DND-41 (cell line): ENCODE measurements around the gene FOXD1.
"Not testable (repeated sequence)": the region's sequence is repeated elsewhere in the genome, so short reads cannot be mapped to it uniquely, and the experiment has no call there.

Source experiments
- ATAC-seq: fragments of 200-7000 bp; cut with Tn5 transposase; 3 replicates; pipeline ENCODE4 v1.9.1; 2021; ENCODE audit warnings: low read depth; ENCODE audit not compliant: insufficient read depth
- DNase-seq: peaks from one replicate; pipeline ENCODE4 v3.0.0-alpha.2; 2020
- H2AFZ ChIP-seq: 2 replicates; pipeline ENCODE4 v1.6.0; 2012; ENCODE audit warnings: low read depth, low read length
- H3K27ac ChIP-seq: 2 replicates; pipeline ENCODE4 v1.5.1; 2012; ENCODE audit warnings: low read length, inconsistent platforms
- H3K27me3 ChIP-seq: fragments of 200-600 bp; sonication (generic); 2 replicates; pipeline ENCODE4 v1.6.0; 2012; ENCODE audit warnings: low read length, mild to moderate bottlenecking, inconsistent platforms; ENCODE audit not compliant: insufficient read depth, poor library complexity
- H3K36me3 ChIP-seq: 2 replicates; pipeline ENCODE4 v1.5.1; 2012; ENCODE audit warnings: low read length, inconsistent platforms; ENCODE audit not compliant: insufficient read depth
- H3K4me1 ChIP-seq: 2 replicates; pipeline ENCODE4 v1.5.1; 2012; ENCODE audit warnings: mild to moderate bottlenecking, low read length; ENCODE audit not compliant: insufficient read depth
- H3K4me2 ChIP-seq: 2 replicates; pipeline ENCODE4 v1.6.0; 2012; ENCODE audit warnings: mild to moderate bottlenecking, moderate library complexity, low read length, inconsistent platforms; ENCODE audit not compliant: insufficient read depth
- H3K4me3 ChIP-seq, 2 experiments: fragments of 200-600 bp in 1 of 2; shearing (Covaris generic) in 1 of 2; 2 replicates each; pipeline ENCODE4 v1.5.1; 2012 to 2016; ENCODE audit warnings: inconsistent platforms in 2 of 2, low read length in 2 of 2, mild to moderate bottlenecking in 2 of 2, low read depth in 1 of 2, moderate library complexity in 1 of 2
- H3K79me2 ChIP-seq: 2 replicates; pipeline ENCODE4 v1.6.0; 2012; ENCODE audit warnings: low read length, inconsistent platforms; ENCODE audit not compliant: insufficient read depth
- H3K9ac ChIP-seq: 2 replicates; pipeline ENCODE4 v1.6.0; 2012; ENCODE audit warnings: low read depth, mild to moderate bottlenecking, inconsistent platforms, low read length, moderate library complexity
- H3K9me3 ChIP-seq: 2 replicates; pipeline ENCODE4 v1.5.1; 2012; ENCODE audit warnings: low read length, moderate library complexity, mild to moderate bottlenecking, inconsistent platforms; ENCODE audit not compliant: insufficient read depth, severe bottlenecking
- H4K20me1 ChIP-seq: 2 replicates; pipeline ENCODE4 v1.6.0; 2012; ENCODE audit warnings: low read length; ENCODE audit not compliant: insufficient read depth
- EZH2 ChIP-seq: IDR thresholded peaks from 3 replicates; pipeline ENCODE4 v1.6.1; 2012; ENCODE audit warnings: borderline replicate concordance, low read depth, mild to moderate bottlenecking, moderate library complexity, low read length, inconsistent platforms; ENCODE audit not compliant: severe bottlenecking
- TF ChIP-seq, protein P1 (sequence below): IDR thresholded peaks from 2 replicates; pipeline ENCODE4 v1.5.1; 2012; ENCODE audit warnings: borderline replicate concordance, low read length, moderate library complexity, mild to moderate bottlenecking; ENCODE audit not compliant: poor library complexity, severe bottlenecking; ENCODE audit errors: extremely low read depth

The FOXD1 gene

GRCh38 chr5:73460133-73460532 is 11.6 kb upstream of the FOXD1 start:
- H3K4me2 ChIP-seq = no peak overlapping the region
- no peak overlapping the region for H3K27ac ChIP-seq
- no peaks in the 10 kb centered on the region for H3K4me1 ChIP-seq
- no peaks in the 10 kb centered on the region for H3K9me3 ChIP-seq
- H3K9ac ChIP-seq = no peak overlapping the region
- H3K4me3 ChIP-seq = no peak overlapping the region
- DNase-seq = no peak
- TF ChIP-seq, protein P1, sequence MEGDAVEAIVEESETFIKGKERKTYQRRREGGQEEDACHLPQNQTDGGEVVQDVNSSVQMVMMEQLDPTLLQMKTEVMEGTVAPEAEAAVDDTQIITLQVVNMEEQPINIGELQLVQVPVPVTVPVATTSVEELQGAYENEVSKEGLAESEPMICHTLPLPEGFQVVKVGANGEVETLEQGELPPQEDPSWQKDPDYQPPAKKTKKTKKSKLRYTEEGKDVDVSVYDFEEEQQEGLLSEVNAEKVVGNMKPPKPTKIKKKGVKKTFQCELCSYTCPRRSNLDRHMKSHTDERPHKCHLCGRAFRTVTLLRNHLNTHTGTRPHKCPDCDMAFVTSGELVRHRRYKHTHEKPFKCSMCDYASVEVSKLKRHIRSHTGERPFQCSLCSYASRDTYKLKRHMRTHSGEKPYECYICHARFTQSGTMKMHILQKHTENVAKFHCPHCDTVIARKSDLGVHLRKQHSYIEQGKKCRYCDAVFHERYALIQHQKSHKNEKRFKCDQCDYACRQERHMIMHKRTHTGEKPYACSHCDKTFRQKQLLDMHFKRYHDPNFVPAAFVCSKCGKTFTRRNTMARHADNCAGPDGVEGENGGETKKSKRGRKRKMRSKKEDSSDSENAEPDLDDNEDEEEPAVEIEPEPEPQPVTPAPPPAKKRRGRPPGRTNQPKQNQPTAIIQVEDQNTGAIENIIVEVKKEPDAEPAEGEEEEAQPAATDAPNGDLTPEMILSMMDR = no peak
- no peak for TF ChIP-seq EZH2
- no peak overlapping the region for H2AFZ ChIP-seq
- H3K27me3 ChIP-seq = peaks cover 3% of the 10 kb centered on the region
- no peak for ATAC-seq
- H4K20me1 ChIP-seq = no peaks in the 10 kb centered on the region
- H3K79me2 ChIP-seq = no peaks in the 10 kb centered on the region
- H3K36me3 ChIP-seq = no peaks in the 10 kb centered on the region

- Histone ChIP-seq H3K27me3 (peaks cover 5% of the 10 kb centered on the region), H2AFZ (no peak overlapping the region), H3K4me2 (no peak overlapping the region), H3K27ac (no peak overlapping the region), H4K20me1 (no peaks in the 10 kb centered on the region), H3K9ac (no peak overlapping the region), H3K4me1 (no peaks in the 10 kb centered on the region), H3K4me3 (no peak overlapping the region), H3K36me3 (no peaks in the 10 kb centered on the region), H3K79me2 (no peaks in the 10 kb centered on the region), H3K9me3 (no peaks in the 10 kb centered on the region)
- ATAC-seq (no peak), DNase-seq (no peak)
- TF ChIP-seq, protein P1 = no peak
- TF ChIP-seq EZH2 = no peak
Observed at GRCh38 chr5:73459366-73459765, 10.8 kb upstream of the FOXD1 start.

DNA sequence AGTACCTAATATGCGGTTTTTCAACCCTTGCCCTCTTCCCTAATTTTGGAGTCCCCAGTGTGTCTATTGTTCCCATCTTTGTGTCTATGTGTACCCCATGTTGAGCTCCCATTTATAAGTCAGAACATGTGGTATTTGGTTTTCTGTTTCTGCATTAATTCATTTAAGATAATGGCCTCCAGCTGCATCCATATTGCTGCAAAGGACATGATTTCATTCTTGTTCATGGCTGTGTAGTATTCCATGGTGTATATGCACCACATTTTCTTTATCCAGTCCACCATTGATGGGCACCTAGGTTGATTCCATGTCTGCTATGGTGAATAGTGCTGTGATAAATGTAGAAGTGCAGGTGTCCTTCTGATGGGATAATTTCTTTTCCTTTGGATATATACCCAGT is 7.9 kb upstream of the FOXD1 start:
- peaks cover 14% of the 10 kb centered on the region for H3K27me3 ChIP-seq
- ATAC-seq, H3K79me2 ChIP-seq, H2AFZ ChIP-seq, H4K20me1 ChIP-seq, H3K4me2 ChIP-seq, H3K27ac ChIP-seq, H3K4me3 ChIP-seq, H3K9me3 ChIP-seq, DNase-seq, H3K4me1 ChIP-seq, H3K36me3 ChIP-seq, H3K9ac ChIP-seq: not testable (repeated sequence)

- ATAC-seq (peak; percentile 79), DNase-seq (peak; percentile 38)
- Histone ChIP-seq H3K4me2 (no peak overlapping the region), H3K9me3 (no peaks in the 10 kb centered on the region), H3K9ac (no peak overlapping the region), H3K36me3 (no peaks in the 10 kb centered on the region), H3K79me2 (no peaks in the 10 kb centered on the region), H3K27me3 (peaks cover 14% of the 10 kb centered on the region), H2AFZ (no peak overlapping the region), H3K4me1 (no peaks in the 10 kb centered on the region), H3K4me3 (no peak overlapping the region), H4K20me1 (no peaks in the 10 kb centered on the region), H3K27ac (no peak overlapping the region)
- TF ChIP-seq, protein P1 = peak; percentile 80
- TF ChIP-seq EZH2 = no peak
Observed at GRCh38 chr5:73454379-73455036, 5.9 kb upstream of the FOXD1 start.
